Bronchial epithelial cell (primary cell): ENCODE results near the gene PRELID3B. TPM values are rescaled to one million over a fixed set of nuclear protein-coding genes. Genes with fewer than 3 reads are reported as not detected.
A peak's percentile ranks its signal among the peaks of the same experiment; 100 is the strongest.

Experiments used
- DNase-seq: peaks from one replicate; pipeline ENCODE4 v3.0.0-alpha.2; 2010; ENCODE audit warnings: low read depth
- FAIRE-seq: peaks from 2 replicates; lab custom pipeline; 2011; peaks lifted over from hg19 to GRCh38; lab: Jason Lieb, UNC
- H3K27me3 ChIP-seq: 2 replicates; pipeline ENCODE4 v1.5.1; 2011; ENCODE audit warnings: low read length; ENCODE audit not compliant: control insufficient read depth, insufficient read depth
- H3K36me3 ChIP-seq: 2 replicates; pipeline ENCODE4 v1.5.1; 2011; ENCODE audit warnings: low read length; ENCODE audit not compliant: control insufficient read depth, insufficient read depth
- H3K4me3 ChIP-seq: 2 replicates; pipeline ENCODE4 v1.5.1; 2011; ENCODE audit warnings: mild to moderate bottlenecking, low read depth, low read length, control low read depth
- total RNA-seq: library from RNA; depleted of rRNA; stranded (reverse); fragments of >200 nt; gene quantifications from 2 replicates; pipeline ENCODE4 v1.2.1, GENCODE V29; 2014
- TF ChIP-seq, protein P1 (sequence below): IDR thresholded peaks from 2 replicates; pipeline ENCODE4 v1.5.1; 2011; ENCODE audit warnings: mild to moderate bottlenecking, moderate library complexity, low read length, control low read depth, inconsistent platforms; ENCODE audit not compliant: insufficient read depth, severe bottlenecking

The PRELID3B gene
- total RNA-seq, 1 donor from 2014 or later: 160 TPM

DNA sequence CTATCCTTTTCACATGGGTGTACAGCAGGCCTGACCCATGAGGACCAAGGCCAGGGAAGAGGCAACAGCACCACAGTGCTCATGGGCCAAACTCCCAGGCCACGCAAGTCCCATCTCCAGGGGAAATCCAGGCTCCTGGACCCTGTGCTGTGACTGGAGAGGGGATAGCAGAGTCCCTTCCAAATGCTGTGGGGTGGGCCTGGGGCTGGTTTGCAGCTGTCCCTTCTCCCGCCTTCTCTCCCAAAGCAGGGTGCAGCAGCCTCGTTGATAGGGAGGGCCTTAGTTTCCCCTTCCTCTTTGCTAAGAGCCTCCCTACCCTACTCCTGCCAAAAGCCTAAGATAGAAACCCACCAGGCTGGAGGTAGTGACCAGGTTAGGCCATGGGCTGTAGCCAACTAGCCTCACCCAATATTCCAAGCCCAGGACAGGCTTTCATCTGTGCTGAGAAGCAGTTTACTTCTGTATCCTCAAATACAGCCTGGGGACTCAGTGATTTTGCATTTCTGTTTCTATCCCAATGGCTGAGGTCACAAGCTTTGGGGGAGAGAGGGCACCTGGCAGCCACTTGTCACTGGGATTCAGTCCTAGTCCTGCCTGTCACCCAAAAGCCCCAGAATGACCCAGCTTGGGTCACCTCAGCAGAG is 36.9 kb downstream of the PRELID3B start:
- TF ChIP-seq, protein P1, sequence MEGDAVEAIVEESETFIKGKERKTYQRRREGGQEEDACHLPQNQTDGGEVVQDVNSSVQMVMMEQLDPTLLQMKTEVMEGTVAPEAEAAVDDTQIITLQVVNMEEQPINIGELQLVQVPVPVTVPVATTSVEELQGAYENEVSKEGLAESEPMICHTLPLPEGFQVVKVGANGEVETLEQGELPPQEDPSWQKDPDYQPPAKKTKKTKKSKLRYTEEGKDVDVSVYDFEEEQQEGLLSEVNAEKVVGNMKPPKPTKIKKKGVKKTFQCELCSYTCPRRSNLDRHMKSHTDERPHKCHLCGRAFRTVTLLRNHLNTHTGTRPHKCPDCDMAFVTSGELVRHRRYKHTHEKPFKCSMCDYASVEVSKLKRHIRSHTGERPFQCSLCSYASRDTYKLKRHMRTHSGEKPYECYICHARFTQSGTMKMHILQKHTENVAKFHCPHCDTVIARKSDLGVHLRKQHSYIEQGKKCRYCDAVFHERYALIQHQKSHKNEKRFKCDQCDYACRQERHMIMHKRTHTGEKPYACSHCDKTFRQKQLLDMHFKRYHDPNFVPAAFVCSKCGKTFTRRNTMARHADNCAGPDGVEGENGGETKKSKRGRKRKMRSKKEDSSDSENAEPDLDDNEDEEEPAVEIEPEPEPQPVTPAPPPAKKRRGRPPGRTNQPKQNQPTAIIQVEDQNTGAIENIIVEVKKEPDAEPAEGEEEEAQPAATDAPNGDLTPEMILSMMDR: no peak
- Histone ChIP-seq H3K27me3 (no peaks in the 10 kb centered on the region), H3K4me3 (peak overlapping the region; percentile 70), H3K36me3 (peaks cover 8% of the 10 kb centered on the region)
- FAIRE-seq (no peak), DNase-seq (no peak)

DNA sequence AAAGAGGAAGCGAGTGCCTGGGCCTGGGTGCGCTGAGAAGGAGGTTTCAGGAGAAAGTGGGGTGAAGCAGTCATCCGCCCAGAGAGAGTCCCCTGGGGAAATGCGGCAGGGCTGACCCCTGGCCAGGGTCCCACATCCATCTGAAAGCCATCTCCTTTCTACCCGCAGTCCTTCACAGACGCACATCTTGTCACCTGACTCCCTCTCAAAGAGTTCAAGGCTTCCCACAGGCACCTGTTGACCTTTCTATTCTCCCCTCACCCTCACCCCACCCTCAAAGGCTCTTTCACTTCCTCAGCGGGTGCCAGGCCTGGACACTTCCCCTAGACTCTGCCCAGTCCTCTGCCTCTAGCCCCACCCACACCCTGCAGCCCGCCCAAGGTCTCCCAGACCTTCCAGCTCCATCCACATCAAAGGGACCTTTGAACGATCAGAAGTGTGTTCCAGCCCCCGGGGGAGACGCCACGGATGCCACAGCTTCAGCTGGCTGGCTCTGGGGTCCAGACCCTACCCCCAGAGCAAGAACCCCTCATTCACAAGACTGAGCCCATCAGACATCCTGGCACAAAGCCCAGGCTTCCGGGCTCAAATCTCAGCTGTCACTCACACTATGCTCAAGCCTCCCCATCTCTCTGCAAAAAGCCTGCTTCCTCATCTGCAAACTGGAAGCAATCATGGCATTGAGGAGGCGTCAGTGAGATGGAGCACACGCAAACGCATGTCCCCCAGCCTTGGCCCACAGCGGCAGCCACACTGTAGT is 37.6 kb downstream of the PRELID3B start:
- DNase-seq (no peak), FAIRE-seq (no peak)
- H3K4me3 ChIP-seq: no peak overlapping the region
- TF ChIP-seq, protein P1: no peak
- peaks cover 12% of the 10 kb centered on the region for H3K36me3 ChIP-seq
- H3K27me3 ChIP-seq: no peaks in the 10 kb centered on the region

DNA sequence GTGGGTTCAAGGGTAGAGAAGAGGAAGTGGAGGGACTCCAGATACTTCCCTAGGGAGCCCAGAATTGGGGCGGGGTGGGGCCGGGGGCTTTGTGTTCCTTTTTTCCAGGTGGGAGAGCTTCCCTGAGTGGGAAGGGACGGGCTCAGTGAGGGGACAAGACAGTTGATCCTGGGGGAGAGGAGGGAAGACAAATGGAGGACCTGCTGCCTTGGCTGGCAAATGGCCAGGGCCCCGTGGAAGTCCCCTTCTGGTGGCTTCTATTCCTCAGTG is 38.2 kb downstream of the PRELID3B start:
- no peak for FAIRE-seq
- peaks cover 12% of the 10 kb centered on the region for H3K36me3 ChIP-seq
- no peaks in the 10 kb centered on the region for H3K27me3 ChIP-seq
- no peak overlapping the region for H3K4me3 ChIP-seq
- no peak for DNase-seq
- TF ChIP-seq, protein P1: no peak

DNA sequence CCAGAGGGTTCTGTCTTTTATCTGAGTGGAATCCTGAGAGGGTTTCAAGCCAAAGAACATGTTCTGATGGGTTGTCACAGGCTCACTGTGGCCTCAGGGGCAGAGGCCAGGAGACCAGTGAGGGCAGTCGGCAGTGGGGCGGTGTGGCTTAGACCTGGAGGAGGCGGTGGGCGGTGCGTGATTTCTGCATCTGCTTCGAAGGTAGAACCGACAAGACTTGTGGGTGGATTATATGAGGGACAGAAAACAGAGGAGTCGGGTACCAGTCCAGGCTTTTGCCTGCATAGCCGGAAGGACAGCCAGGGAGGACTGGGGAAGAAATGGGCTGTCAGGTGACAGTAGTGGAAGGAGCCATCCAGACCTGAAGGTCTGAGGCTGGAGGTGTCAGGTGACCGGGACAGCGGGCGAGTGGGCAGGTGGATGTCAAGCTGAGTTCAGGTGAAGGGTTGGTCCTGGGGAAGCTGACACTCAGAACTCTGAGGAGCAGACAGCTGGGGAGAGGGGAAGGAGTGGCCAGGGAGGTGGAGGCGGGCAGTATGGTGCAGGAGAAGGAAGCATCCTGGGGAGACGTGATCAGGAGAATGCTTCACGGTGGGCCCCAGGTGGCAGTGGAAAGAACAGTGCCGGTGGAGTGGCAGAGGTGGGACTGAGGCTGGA is 38.6 kb downstream of the PRELID3B start:
- no peak for DNase-seq
- no peaks in the 10 kb centered on the region for H3K27me3 ChIP-seq
- TF ChIP-seq, protein P1: no peak
- no peak overlapping the region for H3K4me3 ChIP-seq
- H3K36me3 ChIP-seq: peaks cover 12% of the 10 kb centered on the region
- FAIRE-seq: no peak

DNA sequence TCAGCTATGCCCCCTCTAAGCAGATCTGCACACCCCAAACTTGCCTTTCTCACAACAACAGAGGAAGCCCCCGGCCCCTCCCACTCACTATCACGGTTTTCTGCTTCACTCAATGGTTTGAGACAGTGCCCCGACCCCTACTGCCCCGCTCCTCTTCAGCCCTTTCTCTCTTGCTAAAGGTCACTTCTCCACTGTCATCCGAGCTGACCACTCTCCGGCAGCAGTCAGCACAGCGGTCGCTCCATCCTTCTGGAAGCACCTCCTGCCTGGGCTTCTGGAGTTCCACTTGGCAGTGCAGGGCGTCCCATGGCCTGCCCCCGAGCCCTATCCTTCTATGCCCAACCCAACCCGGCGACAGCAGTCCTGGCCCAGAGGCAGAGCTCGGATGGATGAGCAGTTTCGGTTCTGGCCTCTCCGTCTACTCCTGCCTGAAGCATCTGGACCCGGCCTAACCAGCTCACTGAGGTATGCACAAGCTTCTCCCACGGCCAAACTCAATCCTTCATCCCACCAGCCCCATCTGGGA is 39.6 kb downstream of the PRELID3B start:
- no peak overlapping the region for H3K4me3 ChIP-seq
- TF ChIP-seq, protein P1: no peak
- DNase-seq (no peak), FAIRE-seq (no peak)
- H3K36me3 ChIP-seq: peaks cover 12% of the 10 kb centered on the region
- no peaks in the 10 kb centered on the region for H3K27me3 ChIP-seq
